ENCODE measurements around the gene DROSHA. TPM values are rescaled to one million over a fixed set of nuclear protein-coding genes. Genes with fewer than 3 reads are reported as not detected.

Gene DROSHA
- polyA plus RNA-seq, 4 donors = 24.0 to 51.6 (median 31.3) TPM

DNA sequence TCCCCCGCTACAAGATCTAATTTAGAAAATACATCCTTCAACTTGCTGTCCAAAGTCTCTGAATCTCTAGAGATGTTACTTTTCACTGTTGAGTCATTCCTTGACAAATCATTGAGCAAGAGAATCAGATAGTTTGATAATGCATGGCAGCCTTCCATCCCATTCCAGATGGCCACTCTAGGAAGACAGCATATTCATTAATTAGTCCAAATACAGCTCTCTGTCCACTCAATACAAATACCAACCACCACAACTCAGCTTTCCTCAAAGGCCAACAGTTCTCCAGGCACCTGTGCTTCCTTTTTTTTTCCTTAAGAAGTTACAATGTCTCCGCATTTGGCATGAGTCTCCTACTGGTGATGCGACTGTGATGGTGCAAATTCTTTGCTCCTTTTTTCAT lies 72.3 kb downstream of the DROSHA start:
- no peaks in the 10 kb centered on the region for H3K4me1 ChIP-seq (ENCODE audit: control insufficient read depth in 3 of 3, insufficient read depth in 2 of 3, low read depth in 1 of 3, low read length in 2 of 3)
- no peak for DNase-seq
- peaks cover 9 to 18% (median 15%) of the 10 kb centered on the region in 3 donors for H3K36me3 ChIP-seq (ENCODE audit: control insufficient read depth in 3 of 3, insufficient read depth in 2 of 3, low read depth in 1 of 3, low read length in 3 of 3)
- 96 to 98% (median 97%) methylated on average over 3 of the region's 3 CpGs for WGBS, 3 donors
- H3K4me3 ChIP-seq (ENCODE audit: low read depth in 1 of 3, low read length in 3 of 3) = no peak overlapping the region
- H3K27me3 ChIP-seq (ENCODE audit: control insufficient read depth in 3 of 3, insufficient read depth in 3 of 3, low read length in 3 of 3) = no peaks in the 10 kb centered on the region
- no peak for FAIRE-seq
- H3K9me3 ChIP-seq (ENCODE audit: control insufficient read depth in 2 of 2, insufficient read depth in 1 of 2, low read depth in 1 of 2, low read length in 1 of 2) = peaks cover 0 to 8% of the 10 kb centered on the region in 2 donors
- H3K27ac ChIP-seq (ENCODE audit: low read depth in 1 of 3, low read length in 2 of 3) = no peak overlapping the region

DNA sequence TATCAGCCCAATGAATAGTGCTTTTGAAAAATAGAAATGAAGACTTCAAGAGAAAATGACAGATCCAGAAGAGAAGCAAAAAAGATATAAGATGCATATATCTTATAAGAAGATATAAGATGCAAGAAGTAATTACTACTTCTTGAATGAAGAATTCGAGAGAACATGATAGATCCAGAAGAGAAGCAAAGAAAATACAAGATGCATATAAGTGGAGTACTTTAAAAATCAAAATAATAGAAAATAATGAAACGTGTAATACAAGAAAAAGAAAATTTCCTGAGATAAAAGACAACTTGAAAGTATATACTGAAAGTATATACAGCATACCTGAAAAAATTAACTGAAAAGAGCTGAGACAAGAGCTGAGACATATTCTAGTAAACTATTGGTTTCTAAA lies 76.7 kb downstream of the DROSHA start:
- Histone ChIP-seq H3K9me3 (ENCODE audit: control insufficient read depth in 2 of 2, insufficient read depth in 1 of 2, low read depth in 1 of 2, low read length in 1 of 2) (peaks cover 0 to 9% of the 10 kb centered on the region in 2 donors), H3K27ac (ENCODE audit: low read depth in 1 of 3, low read length in 2 of 3) (no peak overlapping the region), H3K36me3 (ENCODE audit: control insufficient read depth in 3 of 3, insufficient read depth in 2 of 3, low read depth in 1 of 3, low read length in 3 of 3) (peaks cover 3 to 25% (median 7%) of the 10 kb centered on the region in 3 donors), H3K4me1 (ENCODE audit: control insufficient read depth in 3 of 3, insufficient read depth in 2 of 3, low read depth in 1 of 3, low read length in 2 of 3) (no peaks in the 10 kb centered on the region), H3K27me3 (ENCODE audit: control insufficient read depth in 3 of 3, insufficient read depth in 3 of 3, low read length in 3 of 3) (no peaks in the 10 kb centered on the region), H3K4me3 (ENCODE audit: low read depth in 1 of 3, low read length in 3 of 3) (no peak overlapping the region)
- WGBS, 3 donors = 97% methylated on average over 2 of the region's 2 CpGs
- FAIRE-seq (no peak), DNase-seq (no peak)

DNA sequence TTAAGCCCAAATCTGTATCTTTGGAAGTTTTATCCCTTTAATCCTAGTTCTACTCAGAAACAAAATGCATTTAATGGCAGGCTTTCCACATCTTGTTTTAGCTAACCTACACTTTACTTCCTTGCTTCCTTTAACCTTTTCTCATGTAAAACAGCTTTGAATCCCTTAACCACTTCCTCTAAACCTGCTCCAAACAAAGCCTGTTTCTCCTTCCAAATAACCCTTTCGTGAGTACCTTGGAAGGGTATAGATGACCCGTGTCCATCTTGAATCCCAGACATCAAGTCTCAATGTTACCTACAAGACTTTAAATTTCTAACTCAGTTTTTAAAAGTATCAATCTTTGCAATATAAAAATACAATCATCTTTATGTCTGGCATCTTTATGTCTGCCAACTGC lies 78.4 kb downstream of the DROSHA start:
- peaks cover 2 to 30% (median 12%) of the 10 kb centered on the region in 3 donors for H3K36me3 ChIP-seq (ENCODE audit: control insufficient read depth in 3 of 3, insufficient read depth in 2 of 3, low read depth in 1 of 3, low read length in 3 of 3)

DNA sequence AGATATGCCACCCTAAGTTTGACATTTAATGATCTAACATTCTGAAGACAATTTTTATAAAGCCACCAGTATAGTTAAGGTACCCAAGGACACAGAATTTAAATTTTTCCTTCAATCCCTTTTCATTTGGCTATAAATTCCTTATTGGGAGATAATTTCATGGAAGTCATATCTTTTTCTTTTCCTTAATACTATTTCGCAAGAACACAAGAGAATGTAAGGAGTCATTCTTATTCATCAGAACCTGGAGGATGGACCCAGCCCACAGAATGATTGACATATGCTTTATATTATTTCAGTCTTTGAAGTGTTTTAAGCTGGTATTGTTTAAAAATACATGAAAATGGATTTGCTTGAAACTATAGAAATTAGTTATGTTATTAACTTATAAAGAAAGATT lies 79.6 kb downstream of the DROSHA start:
- Histone ChIP-seq H3K4me1 (ENCODE audit: control insufficient read depth in 3 of 3, insufficient read depth in 2 of 3, low read depth in 1 of 3, low read length in 2 of 3) (no peaks in the 10 kb centered on the region), H3K36me3 (ENCODE audit: control insufficient read depth in 3 of 3, insufficient read depth in 2 of 3, low read depth in 1 of 3, low read length in 3 of 3) (peaks cover 2 to 26% (median 12%) of the 10 kb centered on the region in 3 donors), H3K9me3 (ENCODE audit: control insufficient read depth in 2 of 2, insufficient read depth in 1 of 2, low read depth in 1 of 2, low read length in 1 of 2) (peaks cover 0 to 6% of the 10 kb centered on the region in 2 donors), H3K27ac (ENCODE audit: low read depth in 1 of 3, low read length in 2 of 3) (no peak overlapping the region), H3K4me3 (ENCODE audit: low read depth in 1 of 3, low read length in 3 of 3) (no peak overlapping the region), H3K27me3 (ENCODE audit: control insufficient read depth in 3 of 3, insufficient read depth in 3 of 3, low read length in 3 of 3) (no peaks in the 10 kb centered on the region)
- DNase-seq = no peak
- 0 to 79% (median 63%) methylated on average over 1 of the region's 1 CpG for WGBS, 3 donors
- no peak for FAIRE-seq

More for the DNA sequence above, 78.4 kb downstream of the DROSHA start:
- Histone ChIP-seq H3K4me3 (ENCODE audit: low read depth in 1 of 3, low read length in 3 of 3) (no peak overlapping the region), H3K27ac (ENCODE audit: low read depth in 1 of 3, low read length in 2 of 3) (no peak overlapping the region), H3K27me3 (ENCODE audit: control insufficient read depth in 3 of 3, insufficient read depth in 3 of 3, low read length in 3 of 3) (no peaks in the 10 kb centered on the region), H3K9me3 (ENCODE audit: control insufficient read depth in 2 of 2, insufficient read depth in 1 of 2, low read depth in 1 of 2, low read length in 1 of 2) (peaks cover 0 to 9% of the 10 kb centered on the region in 2 donors), H3K4me1 (ENCODE audit: control insufficient read depth in 3 of 3, insufficient read depth in 2 of 3, low read depth in 1 of 3, low read length in 2 of 3) (no peaks in the 10 kb centered on the region)
- WGBS, 3 donors = 88 to 96% (median 91%) methylated on average over 2 of the region's 2 CpGs
- FAIRE-seq (no peak), DNase-seq (no peak)

DNA sequence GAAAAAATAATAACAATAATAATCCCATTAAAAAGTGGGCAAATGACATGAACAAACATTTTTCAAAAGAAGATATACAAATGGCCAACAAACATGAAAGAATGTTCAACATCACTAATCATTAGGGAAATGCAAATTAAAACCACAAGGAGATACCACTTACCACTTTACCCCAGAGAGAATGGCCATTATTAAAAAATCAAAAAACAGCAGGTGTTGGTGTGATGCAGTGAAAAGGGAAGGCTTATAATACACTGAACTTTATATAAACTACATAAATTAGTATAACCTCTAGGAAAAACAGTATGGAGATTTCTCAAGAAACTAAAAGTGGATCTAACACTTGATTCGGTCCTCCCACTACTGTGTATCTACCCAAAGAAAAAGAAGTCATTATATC lies 81.9 kb downstream of the DROSHA start:
- DNase-seq = no peak
- H3K9me3 ChIP-seq (ENCODE audit: control insufficient read depth in 2 of 2, insufficient read depth in 1 of 2, low read depth in 1 of 2, low read length in 1 of 2) = peaks cover 0 to 3% of the 10 kb centered on the region in 2 donors
- no peak overlapping the region for H3K4me3 ChIP-seq (ENCODE audit: low read depth in 1 of 3, low read length in 3 of 3)
- FAIRE-seq = no peak
- peaks cover 0 to 22% (median 10%) of the 10 kb centered on the region in 3 donors for H3K36me3 ChIP-seq (ENCODE audit: control insufficient read depth in 3 of 3, insufficient read depth in 2 of 3, low read depth in 1 of 3, low read length in 3 of 3)
- no peak overlapping the region for H3K27ac ChIP-seq (ENCODE audit: low read depth in 1 of 3, low read length in 2 of 3)
- 91 to 100% (median 100%) methylated on average over 1 of the region's 1 CpG for WGBS, 3 donors
- H3K27me3 ChIP-seq (ENCODE audit: control insufficient read depth in 3 of 3, insufficient read depth in 3 of 3, low read length in 3 of 3) = no peaks in the 10 kb centered on the region
- no peaks in the 10 kb centered on the region for H3K4me1 ChIP-seq (ENCODE audit: control insufficient read depth in 3 of 3, insufficient read depth in 2 of 3, low read depth in 1 of 3, low read length in 2 of 3)

DNA sequence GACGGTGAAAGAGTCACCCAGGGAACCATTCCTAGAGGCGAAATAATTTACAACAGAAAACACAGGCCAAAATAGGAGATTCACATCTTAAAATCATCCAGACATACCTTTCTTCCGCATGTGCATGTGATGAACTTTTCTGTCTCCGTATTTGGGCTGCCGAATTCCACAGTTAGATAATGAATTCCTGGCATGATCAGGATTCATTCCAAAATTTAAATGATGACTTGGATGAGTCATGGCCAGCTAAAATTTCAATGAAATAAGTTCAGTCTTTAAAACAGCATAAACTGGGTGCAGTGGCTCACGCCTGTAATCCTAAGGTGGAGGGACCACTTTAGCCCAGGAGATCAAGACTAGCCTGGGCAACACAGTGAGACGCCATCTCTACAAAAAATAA lies 82.7 kb downstream of the DROSHA start:
- no peak for FAIRE-seq
- WGBS, 3 donors = 96 to 98% (median 97%) methylated on average over 7 of the region's 7 CpGs

DNA sequence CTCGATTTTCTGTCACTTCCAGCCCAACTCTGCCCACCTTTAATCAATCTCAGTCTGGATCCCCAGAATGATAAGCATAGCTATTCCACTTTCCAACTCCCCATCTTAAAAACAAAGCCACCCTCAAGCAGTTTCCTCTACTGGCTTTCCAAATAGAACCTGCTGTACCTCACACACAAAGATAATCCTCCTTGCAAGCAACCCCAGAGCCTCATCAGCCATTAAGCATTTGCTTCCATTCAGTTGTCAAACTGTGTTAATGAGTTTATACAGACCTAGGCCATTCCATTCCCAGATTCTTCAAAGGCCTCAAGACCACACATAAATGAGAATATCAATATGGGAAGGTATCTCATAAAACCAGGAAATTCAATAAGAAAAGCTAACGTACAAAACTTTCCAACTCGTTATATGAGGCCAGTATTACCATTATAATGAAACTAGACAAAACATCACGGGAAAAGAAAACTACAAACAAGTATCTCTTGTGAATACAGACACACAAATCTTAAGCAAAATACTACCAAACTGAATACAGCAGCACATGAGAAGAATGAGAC lies 86.8 kb downstream of the DROSHA start:
- 87 to 94% (median 94%) methylated on average over 4 of the region's 4 CpGs for WGBS, 3 donors
- Histone ChIP-seq H3K4me3 (ENCODE audit: low read depth in 1 of 3, low read length in 3 of 3) (no peak overlapping the region), H3K9me3 (ENCODE audit: control insufficient read depth in 2 of 2, insufficient read depth in 1 of 2, low read depth in 1 of 2, low read length in 1 of 2) (no peaks in the 10 kb centered on the region), H3K27ac (ENCODE audit: low read depth in 1 of 3, low read length in 2 of 3) (no peak overlapping the region), H3K27me3 (ENCODE audit: control insufficient read depth in 3 of 3, insufficient read depth in 3 of 3, low read length in 3 of 3) (no peaks in the 10 kb centered on the region), H3K36me3 (ENCODE audit: control insufficient read depth in 3 of 3, insufficient read depth in 2 of 3, low read depth in 1 of 3, low read length in 3 of 3) (peaks cover 0 to 20% (median 6%) of the 10 kb centered on the region in 3 donors), H3K4me1 (ENCODE audit: control insufficient read depth in 3 of 3, insufficient read depth in 2 of 3, low read depth in 1 of 3, low read length in 2 of 3) (peaks cover 0 to 6% (median 3%) of the 10 kb centered on the region in 3 donors)
- FAIRE-seq (no peak), DNase-seq (no peak)

More for the DNA sequence above, 82.7 kb downstream of the DROSHA start:
- no peak for DNase-seq
- Histone ChIP-seq H3K36me3 (ENCODE audit: control insufficient read depth in 3 of 3, insufficient read depth in 2 of 3, low read depth in 1 of 3, low read length in 3 of 3) (peaks cover 0 to 19% (median 10%) of the 10 kb centered on the region in 3 donors), H3K4me1 (ENCODE audit: control insufficient read depth in 3 of 3, insufficient read depth in 2 of 3, low read depth in 1 of 3, low read length in 2 of 3) (peaks cover 0 to 2% (median 0%) of the 10 kb centered on the region in 3 donors), H3K9me3 (ENCODE audit: control insufficient read depth in 2 of 2, insufficient read depth in 1 of 2, low read depth in 1 of 2, low read length in 1 of 2) (no peaks in the 10 kb centered on the region), H3K27me3 (ENCODE audit: control insufficient read depth in 3 of 3, insufficient read depth in 3 of 3, low read length in 3 of 3) (no peaks in the 10 kb centered on the region), H3K27ac (ENCODE audit: low read depth in 1 of 3, low read length in 2 of 3) (no peak overlapping the region), H3K4me3 (ENCODE audit: low read depth in 1 of 3, low read length in 3 of 3) (no peak overlapping the region)

DNA sequence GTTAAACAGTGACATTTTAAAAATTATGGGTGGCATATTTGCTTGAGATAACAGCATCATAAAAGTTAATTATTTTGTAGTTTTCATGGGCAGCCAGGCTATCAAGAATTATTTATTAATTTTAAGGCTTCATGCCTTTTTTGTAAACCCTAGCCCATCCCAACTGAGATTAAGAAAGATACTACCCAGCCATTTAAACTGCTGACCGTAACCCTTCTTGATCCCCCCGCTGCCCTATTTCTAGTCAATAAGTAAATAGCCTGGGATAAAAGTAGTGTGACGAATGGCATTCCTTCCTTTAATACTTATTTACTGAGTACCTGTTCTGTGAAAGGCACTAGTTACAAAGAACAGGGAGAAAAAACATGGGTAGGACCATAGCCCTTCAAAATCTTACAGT lies 88.3 kb downstream of the DROSHA start:
- H3K27ac ChIP-seq (ENCODE audit: low read depth in 1 of 3, low read length in 2 of 3) = peak overlapping the region in 1 of 3 donors; percentile 2
- no peaks in the 10 kb centered on the region for H3K27me3 ChIP-seq (ENCODE audit: control insufficient read depth in 3 of 3, insufficient read depth in 3 of 3, low read length in 3 of 3)
- DNase-seq (peak in 1 of 2 donors; percentile 23), FAIRE-seq (no peak)
- no peaks in the 10 kb centered on the region for H3K9me3 ChIP-seq (ENCODE audit: control insufficient read depth in 2 of 2, insufficient read depth in 1 of 2, low read depth in 1 of 2, low read length in 1 of 2)
- 28 to 74% (median 42%) methylated on average over 3 of the region's 3 CpGs for WGBS, 3 donors
- peaks cover 0 to 18% (median 3%) of the 10 kb centered on the region in 3 donors for H3K36me3 ChIP-seq (ENCODE audit: control insufficient read depth in 3 of 3, insufficient read depth in 2 of 3, low read depth in 1 of 3, low read length in 3 of 3)
- H3K4me3 ChIP-seq (ENCODE audit: low read depth in 1 of 3, low read length in 3 of 3) = no peak overlapping the region
- H3K4me1 ChIP-seq (ENCODE audit: control insufficient read depth in 3 of 3, insufficient read depth in 2 of 3, low read depth in 1 of 3, low read length in 2 of 3) = peaks cover 0 to 6% (median 3%) of the 10 kb centered on the region in 3 donors
